GM12864 (cell line): ENCODE data around the gene BPTF.
A peak's percentile ranks its signal among the peaks of the same experiment; 100 is the strongest.
"Not testable (repeated sequence)": the region's sequence is repeated elsewhere in the genome, so short reads cannot be mapped to it uniquely, and the experiment has no call there.

Experiments used
- DNase-seq: peaks from one replicate; pipeline ENCODE4 v3.0.0-alpha.2; 2011; ENCODE audit warnings: low read depth
- H3K4me3 ChIP-seq: 2 replicates; pipeline ENCODE4 v1.5.1; 2011; ENCODE audit warnings: mild to moderate bottlenecking, low read depth, low read length, control low read depth
- TF ChIP-seq, protein P1 (sequence below): IDR thresholded peaks from 2 replicates; pipeline ENCODE4 v1.5.1; 2011; ENCODE audit warnings: low read depth, mild to moderate bottlenecking, moderate library complexity, low read length, control low read depth, inconsistent platforms; ENCODE audit errors: missing control alignments

The BPTF gene

DNA sequence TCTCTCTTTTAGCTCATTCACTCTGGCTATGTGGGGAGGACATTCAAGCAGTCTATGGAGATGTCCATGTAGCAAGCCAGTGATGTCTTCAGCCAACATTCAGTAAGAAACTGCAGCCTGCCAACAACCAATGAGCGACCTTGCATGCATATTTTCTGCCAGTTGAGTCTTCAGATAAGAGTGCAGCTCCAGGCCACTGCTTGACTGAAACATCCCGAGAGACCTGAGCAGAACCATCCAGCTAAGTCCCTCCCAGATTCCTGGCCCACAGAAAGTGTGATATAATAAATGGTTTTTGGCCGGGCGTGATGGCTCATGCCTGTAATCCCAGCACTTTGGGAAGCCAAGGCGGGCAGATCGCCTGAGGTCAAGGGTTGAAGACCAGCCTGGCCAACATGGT is 181.5 kb downstream of the BPTF start:
- no peak for DNase-seq
- TF ChIP-seq, protein P1, sequence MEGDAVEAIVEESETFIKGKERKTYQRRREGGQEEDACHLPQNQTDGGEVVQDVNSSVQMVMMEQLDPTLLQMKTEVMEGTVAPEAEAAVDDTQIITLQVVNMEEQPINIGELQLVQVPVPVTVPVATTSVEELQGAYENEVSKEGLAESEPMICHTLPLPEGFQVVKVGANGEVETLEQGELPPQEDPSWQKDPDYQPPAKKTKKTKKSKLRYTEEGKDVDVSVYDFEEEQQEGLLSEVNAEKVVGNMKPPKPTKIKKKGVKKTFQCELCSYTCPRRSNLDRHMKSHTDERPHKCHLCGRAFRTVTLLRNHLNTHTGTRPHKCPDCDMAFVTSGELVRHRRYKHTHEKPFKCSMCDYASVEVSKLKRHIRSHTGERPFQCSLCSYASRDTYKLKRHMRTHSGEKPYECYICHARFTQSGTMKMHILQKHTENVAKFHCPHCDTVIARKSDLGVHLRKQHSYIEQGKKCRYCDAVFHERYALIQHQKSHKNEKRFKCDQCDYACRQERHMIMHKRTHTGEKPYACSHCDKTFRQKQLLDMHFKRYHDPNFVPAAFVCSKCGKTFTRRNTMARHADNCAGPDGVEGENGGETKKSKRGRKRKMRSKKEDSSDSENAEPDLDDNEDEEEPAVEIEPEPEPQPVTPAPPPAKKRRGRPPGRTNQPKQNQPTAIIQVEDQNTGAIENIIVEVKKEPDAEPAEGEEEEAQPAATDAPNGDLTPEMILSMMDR: no peak
- no peak overlapping the region for H3K4me3 ChIP-seq

DNA sequence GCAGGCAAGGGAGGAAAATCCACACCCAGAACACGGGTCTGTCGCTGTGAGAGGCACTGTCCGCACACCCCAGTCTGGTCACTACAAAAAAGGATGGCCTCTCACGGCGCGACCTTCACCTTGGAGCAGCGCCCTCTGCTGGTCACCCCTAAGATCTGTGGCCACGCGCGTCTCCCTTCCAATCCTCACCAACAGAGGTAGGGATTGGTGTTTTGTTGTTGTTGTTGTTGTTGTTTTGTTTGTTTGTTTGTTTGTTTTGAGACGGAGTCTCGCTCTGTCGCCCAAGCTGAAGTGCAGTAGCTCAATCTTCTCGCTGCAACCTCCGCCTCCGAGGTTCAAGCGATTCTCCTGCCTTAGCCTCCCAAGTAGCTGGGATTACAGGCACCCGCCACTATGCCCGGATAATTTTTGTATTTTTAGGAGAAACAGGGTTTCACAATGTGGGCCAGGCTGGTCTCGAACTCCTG is 185.9 kb downstream of the BPTF start:
- DNase-seq: no peak
- TF ChIP-seq, protein P1: peak; percentile 91
- peak overlapping the region; percentile 48 for H3K4me3 ChIP-seq

DNA sequence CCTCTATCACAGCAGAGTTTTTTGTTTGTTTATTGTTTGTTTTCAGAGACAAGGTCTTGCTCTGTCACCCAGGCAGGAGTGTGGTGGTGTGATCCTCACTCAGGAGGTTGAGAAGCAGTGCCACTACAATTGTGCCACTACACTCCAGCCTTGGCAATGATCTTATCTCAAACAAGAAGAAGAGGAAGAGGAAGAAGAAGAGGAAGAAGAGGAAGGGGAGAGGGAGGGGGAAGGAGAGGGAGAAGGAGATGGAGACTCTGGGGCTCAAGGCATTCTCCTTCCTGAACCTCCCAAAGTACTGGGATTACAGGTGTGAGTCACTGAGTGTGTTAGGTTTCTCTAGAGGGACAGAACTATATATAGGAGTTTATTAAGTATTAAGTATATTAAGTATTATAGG is 188.1 kb downstream of the BPTF start:
- no peak for DNase-seq
- H3K4me3 ChIP-seq: no peak overlapping the region
- TF ChIP-seq, protein P1: no peak

DNA sequence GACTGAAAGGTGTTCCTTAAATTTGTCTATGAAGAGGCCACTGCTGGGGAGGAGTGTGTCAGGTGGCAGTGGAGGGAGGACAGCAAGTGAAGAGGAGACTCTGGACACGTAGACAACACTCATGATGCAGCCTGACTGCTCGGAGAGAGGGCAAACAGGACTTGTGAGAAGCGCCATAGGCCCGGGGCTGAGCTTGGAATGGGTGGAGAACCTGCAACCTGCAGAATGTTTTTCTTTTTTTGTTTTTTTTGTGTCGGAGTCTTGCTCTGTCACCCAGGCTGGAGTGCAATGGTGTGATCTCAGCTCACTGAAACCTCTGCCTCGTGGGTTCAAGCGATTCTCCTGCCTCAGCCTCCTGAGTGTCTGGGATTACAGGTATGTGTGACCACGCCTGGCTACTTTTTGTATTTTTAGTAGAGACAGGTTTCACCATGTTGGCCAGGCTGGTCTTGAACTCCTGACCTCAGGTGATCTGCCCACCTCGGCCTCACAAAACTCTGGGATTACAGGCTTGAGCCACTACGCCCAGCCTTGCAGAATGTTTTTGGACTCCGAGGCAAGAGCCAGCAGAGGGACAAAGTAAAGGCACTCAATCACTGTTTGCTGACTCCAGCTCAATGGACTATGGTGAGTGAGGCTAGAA is 189.9 kb downstream of the BPTF start:
- TF ChIP-seq, protein P1: no peak
- no peak for DNase-seq
- no peak overlapping the region for H3K4me3 ChIP-seq

DNA sequence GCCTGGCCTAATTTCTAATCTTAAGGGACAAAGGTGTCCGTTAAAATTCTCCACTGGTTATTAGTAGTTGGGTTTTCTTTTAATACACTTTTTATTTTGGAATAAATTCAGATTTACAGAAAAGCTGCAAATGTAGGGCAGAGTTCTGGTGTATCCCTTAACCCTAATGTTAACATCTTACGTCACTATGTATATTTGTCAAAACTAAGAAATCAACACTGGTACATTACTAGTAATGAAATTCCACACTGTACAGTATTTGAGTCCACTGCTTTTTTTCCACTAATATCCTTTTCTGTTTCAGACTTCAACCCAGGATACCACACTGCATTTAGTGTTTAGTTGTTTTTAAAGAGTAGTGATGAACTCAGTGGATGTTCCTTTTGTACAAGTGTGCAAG is 191.5 kb downstream of the BPTF start:
- H3K4me3 ChIP-seq: no peak overlapping the region
- no peak for DNase-seq
- TF ChIP-seq, protein P1: no peak

DNA sequence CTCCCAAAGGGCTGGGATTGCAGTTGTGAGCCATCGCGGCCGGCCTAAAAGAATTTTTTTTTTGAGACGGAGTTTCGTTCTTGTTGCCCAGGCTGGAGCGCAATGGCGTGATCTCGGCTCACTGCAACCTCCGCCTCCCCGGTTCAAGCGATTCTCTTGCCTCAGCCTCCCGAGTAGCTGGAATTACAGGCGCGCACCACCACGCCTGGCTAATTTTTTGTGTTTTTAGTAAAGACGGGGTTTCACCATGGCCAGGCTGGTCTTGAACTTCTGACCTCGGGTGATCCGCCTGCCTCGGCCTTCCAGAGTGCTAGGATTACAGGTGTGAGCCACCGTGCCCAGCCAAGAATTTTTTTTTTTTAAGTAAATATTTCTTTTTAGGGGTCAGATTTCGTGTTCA is 193.2 kb downstream of the BPTF start:
- H3K4me3 ChIP-seq: not testable (repeated sequence)

DNA sequence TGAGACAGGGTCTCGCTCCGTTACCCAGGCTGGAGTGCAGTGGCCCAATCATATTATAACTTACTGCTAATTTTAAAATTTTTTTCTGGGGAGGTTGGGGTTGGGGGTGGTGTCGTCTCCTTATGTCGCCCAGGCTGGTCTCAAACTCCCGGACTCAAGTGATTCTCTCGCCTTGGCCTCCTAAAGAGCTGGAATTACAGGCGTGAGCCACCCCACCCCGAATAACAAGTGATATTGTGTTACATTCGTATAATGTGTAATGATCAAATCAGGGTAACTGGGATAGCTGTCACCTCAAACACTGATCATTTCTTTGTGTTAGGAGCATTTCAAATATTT is 194.0 kb downstream of the BPTF start:
- no peak for DNase-seq
- TF ChIP-seq, protein P1: no peak
- H3K4me3 ChIP-seq: no peak overlapping the region

More for the DNA sequence above, 193.2 kb downstream of the BPTF start:
- not testable (repeated sequence) for DNase-seq
